Endothelial cell of umbilical vein (primary cell): ENCODE results near the gene ANXA9. TPM values are rescaled to one million over a fixed set of nuclear protein-coding genes. Genes with fewer than 3 reads are reported as not detected.

Experiments used
- BruUV-seq: library from RNA; stranded (reverse); fragments of 400-500 nt; replicated peaks from 2 replicates; lab custom pipeline; 2021; lab: Mats Ljungman, UMichigan
- CTCF ChIA-PET: fragments of 300-600, 350-600 bp; sonication (Branson Sonifier 250); formaldehyde crosslinking; loops from one replicate; lab custom pipeline; 2021; ENCODE audit warnings: antibody characterized with exemption, inconsistent platforms; lab: Charles Lee
- POLR2A ChIA-PET: fragments of 300-600, 350-600 bp; sonication (Branson Sonifier 250); formaldehyde crosslinking; loops from one replicate; lab custom pipeline; 2021; ENCODE audit warnings: antibody characterized with exemption, inconsistent platforms; lab: Charles Lee
- DNase-seq: peaks from one replicate; pipeline ENCODE4 v3.0.0-alpha.2; 2011; ENCODE audit warnings: low read depth, low spot score
- FAIRE-seq: peaks from 2 replicates; lab custom pipeline; 2011; peaks lifted over from hg19 to GRCh38; lab: Jason Lieb, UNC
- H2AFZ ChIP-seq: 2 replicates; pipeline ENCODE4 v1.6.0; 2012; ENCODE audit warnings: low read depth, low read length, control low read depth, inconsistent platforms
- H3K27ac ChIP-seq: 2 replicates; pipeline ENCODE4 v1.5.1; 2011; ENCODE audit warnings: low read depth, mild to moderate bottlenecking, control low read depth, low read length, moderate library complexity; ENCODE audit not compliant: insufficient read depth
- H3K27me3 ChIP-seq, 2 experiments: 2 replicates each; pipeline versions ENCODE4 v1.6.0 to v1.6.1; 2011; ENCODE audit warnings: low read length in 2 of 2, mixed read lengths in 1 of 2; ENCODE audit not compliant: control insufficient read depth in 2 of 2, insufficient read depth in 2 of 2
- H3K36me3 ChIP-seq, 2 experiments: 2 replicates in 1 of 2; 3 replicates in 1 of 2; pipeline ENCODE4 v1.5.1; 2011; ENCODE audit warnings: low read length in 2 of 2, mild to moderate bottlenecking in 1 of 2, moderate library complexity in 1 of 2; ENCODE audit not compliant: control insufficient read depth in 2 of 2, insufficient read depth in 2 of 2; ENCODE audit errors: extremely low read depth in 1 of 2
- H3K4me1 ChIP-seq: 3 replicates; pipeline ENCODE4 v1.5.1; 2011; ENCODE audit warnings: mild to moderate bottlenecking, low read length; ENCODE audit not compliant: control insufficient read depth, insufficient read depth; ENCODE audit errors: extremely low read depth
- H3K4me2 ChIP-seq: 2 replicates; pipeline ENCODE4 v1.6.1; 2011; ENCODE audit warnings: low read length, control low read depth, mixed read lengths; ENCODE audit not compliant: insufficient read depth
- H3K4me3 ChIP-seq, 3 experiments: fragments of 200-600 bp in 1 of 3; sonication (generic), shearing (Covaris generic) in 1 of 3; replicated peaks in 1 of 3; 2 replicates each; pipeline ENCODE4 v1.5.1; 2011 to 2016; ENCODE audit warnings: control low read depth in 3 of 3, low read length in 3 of 3, mild to moderate bottlenecking in 2 of 3, inconsistent platforms in 1 of 3, low read depth in 1 of 3, moderate library complexity in 1 of 3; ENCODE audit not compliant: insufficient read depth in 1 of 3
- H3K79me2 ChIP-seq: 2 replicates; pipeline ENCODE4 v1.6.0; 2012; ENCODE audit warnings: low read length, inconsistent platforms; ENCODE audit not compliant: control insufficient read depth, insufficient read depth
- H3K9ac ChIP-seq: replicated peaks from 2 replicates; pipeline ENCODE3; 2011; ENCODE audit warnings: low read length, control low read depth; ENCODE audit not compliant: insufficient read depth; ENCODE audit errors: extremely low read depth
- H3K9me1 ChIP-seq: replicated peaks from 3 replicates; pipeline ENCODE4 v1.6.0; 2011; ENCODE audit warnings: mild to moderate bottlenecking, low read length; ENCODE audit not compliant: control insufficient read depth, insufficient read depth; ENCODE audit errors: extremely low read depth
- H3K9me3 ChIP-seq: replicated peaks from 2 replicates; pipeline ENCODE4 v1.5.1; 2012; ENCODE audit warnings: low read length, inconsistent platforms; ENCODE audit not compliant: control insufficient read depth, insufficient read depth
- H4K20me1 ChIP-seq: replicated peaks from 2 replicates; pipeline ENCODE3; 2011; ENCODE audit warnings: mild to moderate bottlenecking, low read length; ENCODE audit not compliant: control insufficient read depth, insufficient read depth; ENCODE audit errors: extremely low read depth
- CTCF ChIP-seq, 2 donors: IDR thresholded peaks; 1 replicate in 1 of 2; 2 replicates in 1 of 2; pipeline ENCODE4 v1.5.1; 2011; ENCODE audit warnings: low read length in 2 of 2, mild to moderate bottlenecking in 2 of 2, moderate library complexity in 2 of 2, control low read depth in 1 of 2, inconsistent platforms in 1 of 2, low read depth in 1 of 2; ENCODE audit not compliant: insufficient read depth in 1 of 2; ENCODE audit errors: extremely low read depth in 1 of 2
- EZH2 ChIP-seq: IDR thresholded peaks from 2 replicates; pipeline ENCODE4 v1.6.1; 2012; ENCODE audit warnings: borderline replicate concordance, low read depth, mild to moderate bottlenecking, moderate library complexity, low read length, inconsistent platforms; ENCODE audit not compliant: severe bottlenecking
- FOS ChIP-seq: IDR thresholded peaks from 2 replicates; pipeline ENCODE4 v1.6.1; 2011; ENCODE audit warnings: mild to moderate bottlenecking, low read length, moderate library complexity, borderline replicate concordance; ENCODE audit not compliant: insufficient read depth
- GATA2 ChIP-seq: IDR thresholded peaks from 2 replicates; pipeline ENCODE4 v1.7.0; 2011; ENCODE audit warnings: low read depth, mild to moderate bottlenecking, moderate library complexity, mixed read lengths, low read length; ENCODE audit not compliant: insufficient read length, insufficient read depth
- JUN ChIP-seq: IDR thresholded peaks from 2 replicates; pipeline ENCODE4 v1.6.1; 2011; ENCODE audit warnings: borderline replicate concordance, low read depth; ENCODE audit not compliant: insufficient read length, insufficient read depth
- MAX ChIP-seq: IDR thresholded peaks from 2 replicates; pipeline ENCODE4 v1.6.1; 2011; ENCODE audit not compliant: insufficient read depth, insufficient read length
- MYC ChIP-seq: IDR thresholded peaks from one replicate; pipeline ENCODE4 v1.6.1; 2011; ENCODE audit warnings: mild to moderate bottlenecking, low read depth, low read length
- POLR2A ChIP-seq: IDR thresholded peaks from 2 replicates; pipeline ENCODE4 v1.6.1; 2012; ENCODE audit warnings: low read depth, mild to moderate bottlenecking, control low read depth, low read length
- POLR2AphosphoS5 ChIP-seq: IDR thresholded peaks from 2 replicates; pipeline ENCODE4 v1.6.1; 2012; ENCODE audit warnings: low read depth, mild to moderate bottlenecking, control low read depth, low read length, moderate library complexity; ENCODE audit not compliant: insufficient read depth
- dilution Hi-C: fragments of 300-500 bp; cut with MboI; formaldehyde crosslinking; loops from one replicate; pipeline ENCODE4 v1.15.0; 2019; ENCODE audit warnings: low sequenced_read_pairs; ENCODE audit not compliant: extremely low pct_ligation_motif_present
- intact Hi-C: fragments of 100-400 bp; cut with micrococcal nuclease; formaldehyde crosslinking; loops from one replicate; pipeline ENCODE4 v1.10.0; 2022
- polyA plus RNA-seq, 4 experiments: library from polyadenylated mRNA; depleted of rRNA in 3 of 4; stranded (reverse) in 3 of 4; unstranded in 1 of 4; fragments of >200 nt; gene quantifications; 2 replicates each; pipeline versions ENCODE4 v1.2.1 to v1.2.3, GENCODE V29; 2011 to 2012; ENCODE audit warnings: missing spikeins in 1 of 4
- total RNA-seq: library from RNA; stranded (reverse); gene quantifications from 2 replicates; pipeline ENCODE4 v1.2.3, GENCODE V29; 2021

Gene ANXA9
- total and polyA plus RNA-seq, 2 donors (not counting 3 experiments of a cell fraction or from before 2014, with no cell fraction given): not detected

GRCh38 chr1:150955280-150955679, 26.8 kb upstream of the ANXA9 start:
- no peaks in the 10 kb centered on the region for H3K9me1 ChIP-seq
- H3K4me2 ChIP-seq: no peak overlapping the region
- FAIRE-seq (no peak), DNase-seq (no peak)
- no peak overlapping the region for H2AFZ ChIP-seq
- no peak overlapping the region for H3K4me3 ChIP-seq
- BruUV-seq: no TSS peak
- H3K9me3 ChIP-seq: no peaks in the 10 kb centered on the region
- dilution Hi-C loops (no loop called here), intact Hi-C loops (no loop called here)
- TF ChIP-seq FOS (no peak), MYC (no peak), CTCF (IDR thresholded peaks at IDR 0.05; ENCODE audit: extremely low read depth in 1 of 2, insufficient read depth in 1 of 2, low read depth in 1 of 2, low read length in 2 of 2) (no peak), POLR2AphosphoS5 (no peak), POLR2A (no peak), JUN (no peak), MAX (no peak), GATA2 (no peak), EZH2 (no peak)
- no peak overlapping the region for H3K9ac ChIP-seq
- peaks cover 13 to 23% of the 10 kb centered on the region in 2 experiments for H3K36me3 ChIP-seq
- H3K79me2 ChIP-seq: no peaks in the 10 kb centered on the region
- POLR2A ChIA-PET: interaction anchor here (0.9 kb wide), 1 partner anchor 390 kb away, joined by 3 read pairs; no protein-coding TSS in a partner anchor
- H3K27me3 ChIP-seq: no peaks in the 10 kb centered on the region
- no peaks in the 10 kb centered on the region for H3K4me1 ChIP-seq
- no peaks in the 10 kb centered on the region for H4K20me1 ChIP-seq
- H3K27ac ChIP-seq: no peak overlapping the region
- CTCF ChIA-PET: interaction anchor here (1.4 to 3.0 kb wide), 3 partner anchors 9 to 51 kb away, joined by 5 to 10 read pairs (median 9); partner anchors contain the start of gene MINDY1
